Panc1 (cell line): Measurements from ENCODE around the gene GOLGA6L10. TPM values are rescaled to one million over a fixed set of nuclear protein-coding genes. Genes with fewer than 3 reads are reported as not detected.
"Not testable (repeated sequence)": the region's sequence is repeated elsewhere in the genome, so short reads cannot be mapped to it uniquely, and the experiment has no call there.

ENCODE experiments used
- ATAC-seq: fragments of 200-7000 bp; cut with Tn5 transposase; 2 replicates; pipeline ENCODE4 v1.9.1; 2020; ENCODE audit warnings: mild to moderate bottlenecking, moderate library complexity
- BruUV-seq: library from RNA; stranded (reverse); fragments of 400-500 nt; replicated peaks from 2 replicates; lab custom pipeline; 2021; lab: Mats Ljungman, UMichigan
- CTCF ChIA-PET: fragments of 300-600 bp; sonication (Branson Sonifier 250); formaldehyde crosslinking; loops from one replicate; lab custom pipeline; 2022; ENCODE audit warnings: antibody characterized with exemption; lab: Charles Lee
- POLR2A ChIA-PET: fragments of 300-600 bp; sonication (Branson Sonifier 250); formaldehyde crosslinking; loops from one replicate; lab custom pipeline; 2022; ENCODE audit warnings: antibody characterized with exemption; lab: Charles Lee
- DNase-seq: peaks from one replicate; pipeline ENCODE4 v3.0.0-alpha.2; 2010; ENCODE audit warnings: low read depth, low spot score
- H3K27ac ChIP-seq: 2 replicates; pipeline ENCODE4 v1.5.1; 2011; ENCODE audit warnings: mild to moderate bottlenecking, low read length, inconsistent platforms
- H3K27me3 ChIP-seq: fragments of 200-500 bp; sonication (Bioruptor generic); 2 replicates; pipeline ENCODE4 v1.6.0; 2014; ENCODE audit warnings: low read length, inconsistent platforms; ENCODE audit not compliant: control insufficient read depth, insufficient read depth
- H3K36me3 ChIP-seq: fragments of 200-500 bp; sonication (Bioruptor generic); 2 replicates; pipeline ENCODE4 v1.5.1; 2014; ENCODE audit warnings: inconsistent platforms, mild to moderate bottlenecking, low read length, moderate library complexity; ENCODE audit not compliant: control insufficient read depth, insufficient read depth
- H3K4me1 ChIP-seq: 2 replicates; pipeline ENCODE4 v1.5.1; 2011; ENCODE audit warnings: inconsistent platforms, mild to moderate bottlenecking, low read length, moderate library complexity; ENCODE audit not compliant: control insufficient read depth, insufficient read depth
- H3K4me3 ChIP-seq, 2 experiments: 2 replicates each; pipeline ENCODE4 v1.5.1; 2011 to 2012; ENCODE audit warnings: low read depth in 2 of 2, low read length in 2 of 2, mild to moderate bottlenecking in 2 of 2, inconsistent platforms in 1 of 2, moderate library complexity in 1 of 2
- H3K9me3 ChIP-seq: fragments of 200-500 bp; sonication (Bioruptor generic); 2 replicates; pipeline ENCODE4 v1.5.1; 2014; ENCODE audit warnings: low read depth, mild to moderate bottlenecking, inconsistent platforms, low read length, moderate library complexity; ENCODE audit not compliant: control insufficient read depth, insufficient read depth
- CTCF ChIP-seq: fragments of 450-650 bp; IDR thresholded peaks from 2 replicates; pipeline ENCODE4 v1.5.1; 2017; ENCODE audit warnings: mild to moderate bottlenecking
- POLR2AphosphoS5 ChIP-seq: IDR thresholded peaks from 2 replicates; pipeline ENCODE4 v1.6.1; 2012; ENCODE audit warnings: mild to moderate bottlenecking, low read depth, low read length, moderate library complexity
- REST ChIP-seq, 2 experiments: IDR thresholded peaks; 2 replicates each; pipeline ENCODE4 v1.6.1; 2011 to 2012; ENCODE audit warnings: low read depth in 2 of 2, control low read depth in 1 of 2, low read length in 1 of 2, mild to moderate bottlenecking in 1 of 2, moderate library complexity in 1 of 2; ENCODE audit not compliant: insufficient read depth in 1 of 2
- SIN3A ChIP-seq: IDR thresholded peaks from 2 replicates; pipeline ENCODE4 v1.6.1; 2012; ENCODE audit warnings: low read depth, mild to moderate bottlenecking, low read length, moderate library complexity, borderline replicate concordance; ENCODE audit not compliant: insufficient read depth
- TCF7L2 ChIP-seq: IDR thresholded peaks from 2 replicates; pipeline ENCODE4 v1.6.1; 2011; ENCODE audit warnings: mild to moderate bottlenecking, low read depth, low read length, inconsistent platforms
- in situ Hi-C: cut with HindIII; loops from 2 replicates; pipeline ENCODE4 v1.10.0; 2016; ENCODE audit warnings: low sequenced_read_pairs, low pct_unique_long_range_greater_than_20kb
- intact Hi-C: fragments of 100-400 bp; cut with micrococcal nuclease; formaldehyde crosslinking; loops from one replicate; pipeline ENCODE4 v1.10.0; 2022; ENCODE audit not compliant: unreplicated experiment
- total RNA-seq: library from RNA; stranded (reverse); gene quantifications from one replicate; pipeline ENCODE4 v1.2.1, GENCODE V29; 2021; ENCODE audit not compliant: unreplicated experiment

The GOLGA6L10 gene
- total RNA-seq, 1 experiment from 2014 or later = 3.5 TPM

DNA sequence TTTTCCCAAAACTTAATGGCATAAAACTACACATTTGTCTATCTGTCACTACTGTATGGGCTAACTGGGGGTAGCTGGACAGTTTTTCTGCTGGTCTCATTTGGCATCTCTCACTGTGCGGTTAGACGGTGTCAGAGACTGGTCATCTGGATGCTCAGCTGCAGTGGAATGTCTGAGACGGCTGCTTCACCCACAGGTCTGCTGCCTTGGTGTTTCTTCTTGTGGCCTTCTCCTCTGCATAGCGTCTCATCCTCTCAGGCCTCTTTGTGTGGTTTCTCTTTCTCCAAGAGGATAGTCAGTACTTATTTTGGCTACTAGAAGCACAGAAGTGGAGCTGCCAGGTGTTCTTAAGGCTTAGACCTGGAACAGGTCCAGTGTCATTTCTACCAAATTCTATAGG is 44.4 kb upstream of the GOLGA6L10 start:
- POLR2A ChIA-PET = no interaction called here
- ATAC-seq = no peak

DNA sequence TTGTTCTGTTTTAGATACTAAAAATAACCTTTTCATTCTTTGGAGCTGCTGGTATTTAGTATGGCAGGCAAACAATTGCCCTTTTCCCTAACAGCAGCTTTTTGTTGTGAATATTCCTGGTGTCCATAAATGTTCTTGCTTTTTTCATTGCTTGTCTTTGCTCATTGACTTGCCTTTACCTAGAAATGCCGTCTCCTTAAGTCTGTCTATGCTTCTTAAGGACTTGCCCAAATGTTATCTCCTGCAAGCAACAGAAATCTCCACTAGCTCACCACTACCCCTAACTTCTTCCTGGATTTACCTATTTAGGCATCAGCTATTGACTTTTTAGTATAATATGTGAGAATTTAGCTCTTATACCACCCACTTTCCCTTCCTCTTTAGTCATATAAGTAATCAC is 42.8 kb upstream of the GOLGA6L10 start:
- CTCF ChIA-PET, intact Hi-C loops, H3K27me3 ChIP-seq, H3K27ac ChIP-seq, DNase-seq, H3K4me3 ChIP-seq, BruUV-seq, ATAC-seq, H3K4me1 ChIP-seq, POLR2A ChIA-PET, in situ Hi-C loops, H3K36me3 ChIP-seq, H3K9me3 ChIP-seq: not testable (repeated sequence)

More for the DNA sequence above, 44.4 kb upstream of the GOLGA6L10 start:
- CTCF ChIA-PET = no interaction called here
- H3K27ac ChIP-seq = no peak overlapping the region
- no peaks in the 10 kb centered on the region for H3K4me1 ChIP-seq
- H3K36me3 ChIP-seq = no peaks in the 10 kb centered on the region
- H3K9me3 ChIP-seq = no peaks in the 10 kb centered on the region
- no peaks in the 10 kb centered on the region for H3K27me3 ChIP-seq
- BruUV-seq = no TSS peak
- H3K4me3 ChIP-seq = no peak overlapping the region
- in situ Hi-C loops (no loop called here), intact Hi-C loops (no loop called here)
- TF ChIP-seq POLR2AphosphoS5 (no peak), CTCF (no peak), REST (IDR thresholded peaks at IDR 0.05; ENCODE audit: insufficient read depth in 1 of 2, low read depth in 2 of 2, low read length in 1 of 2) (no peak), TCF7L2 (no peak), SIN3A (no peak)
- DNase-seq = no peak

DNA sequence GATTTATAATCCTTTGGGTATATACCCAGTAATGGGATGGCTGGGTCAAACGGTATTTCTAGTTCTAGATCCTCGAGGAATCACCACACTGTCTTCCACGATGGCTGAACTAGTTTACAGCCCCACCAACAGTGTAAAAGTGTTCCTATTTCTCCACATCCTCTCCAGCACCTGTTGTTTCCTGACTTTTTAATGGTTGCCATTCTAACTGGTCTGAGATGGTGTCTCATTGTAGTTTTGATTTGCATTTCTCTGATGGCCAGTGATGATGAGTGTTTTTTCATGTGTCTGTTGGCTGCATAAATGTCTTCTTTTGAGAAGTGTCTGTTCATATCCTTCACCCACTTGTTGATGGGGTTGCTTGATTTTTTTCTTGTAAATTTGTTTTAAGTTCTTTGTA is 40.9 kb upstream of the GOLGA6L10 start:
- H3K4me1 ChIP-seq, in situ Hi-C loops, H3K36me3 ChIP-seq, ATAC-seq, H3K9me3 ChIP-seq, H3K4me3 ChIP-seq, BruUV-seq, CTCF ChIA-PET, DNase-seq, intact Hi-C loops, POLR2A ChIA-PET, H3K27me3 ChIP-seq, H3K27ac ChIP-seq: not testable (repeated sequence)

GRCh38 chr15:82387209-82387608 is 37.9 kb upstream of the GOLGA6L10 start:
- H3K36me3 ChIP-seq, ATAC-seq, H3K27ac ChIP-seq, DNase-seq, CTCF ChIA-PET, H3K4me3 ChIP-seq, in situ Hi-C loops, POLR2A ChIA-PET, BruUV-seq, H3K9me3 ChIP-seq, H3K27me3 ChIP-seq, intact Hi-C loops, H3K4me1 ChIP-seq: not testable (repeated sequence)

DNA sequence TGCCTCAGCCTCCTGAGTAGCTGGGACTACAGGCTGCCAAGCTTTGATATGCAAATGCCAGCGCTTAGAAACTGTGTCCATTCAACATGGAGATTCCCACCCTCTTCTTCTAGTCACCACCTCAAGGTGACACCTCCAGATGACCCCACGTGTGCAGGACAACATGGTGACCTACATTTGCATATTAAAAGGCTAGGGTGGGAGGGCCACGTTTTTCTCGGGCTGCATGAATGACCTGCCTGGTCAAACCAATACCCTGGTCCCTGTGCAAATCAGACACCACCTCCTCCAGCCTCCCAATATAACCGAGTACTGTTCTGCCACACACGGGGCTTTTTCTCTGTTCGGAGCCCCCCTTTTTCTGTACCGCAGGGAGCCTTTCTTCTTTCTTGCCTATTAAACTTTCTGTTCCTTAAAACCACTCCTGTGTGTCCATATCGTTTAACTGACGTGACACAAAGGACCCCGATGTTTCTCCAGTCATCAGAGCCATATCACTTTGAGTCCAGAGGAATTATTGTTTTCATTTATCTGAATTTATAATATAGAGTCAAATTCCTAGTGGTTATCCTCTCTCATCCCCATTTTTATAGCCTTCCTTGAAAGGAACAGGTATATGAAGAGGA is 32.2 kb upstream of the GOLGA6L10 start:
- in situ Hi-C loops, intact Hi-C loops: not testable (repeated sequence)

More for the DNA sequence above, 32.2 kb upstream of the GOLGA6L10 start:
- BruUV-seq, H3K4me3 ChIP-seq, CTCF ChIA-PET, POLR2A ChIA-PET, H3K4me1 ChIP-seq, ATAC-seq, H3K27ac ChIP-seq, H3K27me3 ChIP-seq, H3K9me3 ChIP-seq, H3K36me3 ChIP-seq, DNase-seq: not testable (repeated sequence)
